ENCODE measurements around the gene EGLN1.
"Not testable (repeated sequence)": the region's sequence is repeated elsewhere in the genome, so short reads cannot be mapped to it uniquely, and the experiment has no call there.

The EGLN1 gene

GRCh38 chr1:231357187-231357772 is 64.8 kb downstream of the EGLN1 start:
- no peak for DNase-seq

GRCh38 chr1:231355171-231355570 is 66.9 kb downstream of the EGLN1 start:
- DNase-seq = no peak

- no peak for DNase-seq
Observed at GRCh38 chr1:231354330-231355020, 67.6 kb downstream of the EGLN1 start.

- DNase-seq = no peak
Observed at GRCh38 chr1:231353086-231353485, 69.0 kb downstream of the EGLN1 start.

GRCh38 chr1:231351816-231352215 is 70.3 kb downstream of the EGLN1 start:
- no peak for DNase-seq

GRCh38 chr1:231348856-231349255 is 73.2 kb downstream of the EGLN1 start:
- not testable (repeated sequence) for DNase-seq

GRCh38 chr1:231348442-231348841 is 73.6 kb downstream of the EGLN1 start:
- DNase-seq = no peak

- DNase-seq = no peak
Observed at GRCh38 chr1:231347961-231348360, 74.1 kb downstream of the EGLN1 start.

- DNase-seq = no peak
Observed at GRCh38 chr1:231340328-231341013, 81.6 kb downstream of the EGLN1 start.

GRCh38 chr1:231338270-231339128 is 83.6 kb downstream of the EGLN1 start, which contains the start of gene SPRTN:
Gene SPRTN (plus strand): TSS chr1:231338293. CDS start chr1:231338384, 91 bp downstream.
- peak in 1 of 2 donors; percentile 3 for DNase-seq

GRCh38 chr1:231337472-231338269 is 84.4 kb downstream of the EGLN1 start, which contains the start of gene EXOC8:
Gene EXOC8 (minus strand): TSS chr1:231337852. CDS start chr1:231337745, 107 bp downstream.
- DNase-seq = peak; percentile 98 to 99

- peak in 1 of 2 donors; percentile 3 for DNase-seq
Observed at GRCh38 chr1:231337043-231337471, 85.0 kb downstream of the EGLN1 start.

- DNase-seq = no peak
Observed at GRCh38 chr1:231335663-231336602, 86.2 kb downstream of the EGLN1 start.

- DNase-seq = no peak
Observed at GRCh38 chr1:231334952-231335351, 87.1 kb downstream of the EGLN1 start.

- no peak for DNase-seq
Observed at GRCh38 chr1:231334079-231334666, 87.9 kb downstream of the EGLN1 start.

- no peak for DNase-seq
Observed at GRCh38 chr1:231332761-231333160, 89.3 kb downstream of the EGLN1 start.

- DNase-seq = no peak
Observed at GRCh38 chr1:231329483-231329882, 92.6 kb downstream of the EGLN1 start.

- no peak for DNase-seq
Observed at GRCh38 chr1:231327617-231328016, 94.5 kb downstream of the EGLN1 start.

GRCh38 chr1:231326248-231326647 is 95.8 kb downstream of the EGLN1 start:
- no peak for DNase-seq

GRCh38 chr1:231324660-231325059 is 97.4 kb downstream of the EGLN1 start:
- no peak for DNase-seq
